ENCODE measurements around the gene PCA3. TPM values are rescaled to one million over a fixed set of nuclear protein-coding genes. Genes with fewer than 3 reads are reported as not detected.

PCA3 gene
- total and polyA plus RNA-seq, 2 donors (not counting 1 experiment from before 2014, with no cell fraction given) = 0.09 TPM; not detected in 1

- no peak overlapping the region for H3K4me3 ChIP-seq (ENCODE audit: control extremely low read depth in 1 of 5, extremely low read depth in 1 of 5, insufficient read depth in 1 of 5, low read depth in 2 of 5, low read length in 4 of 5)
- H3K36me3 ChIP-seq (replicated peaks in 1 of 2; ENCODE audit: control extremely low read depth in 1 of 2, control insufficient read depth in 1 of 2, extremely low read depth in 1 of 2, insufficient read depth in 2 of 2, low read length in 1 of 2) = no peaks in the 10 kb centered on the region
- no peaks in the 10 kb centered on the region for H4K20me1 ChIP-seq (ENCODE audit: control insufficient read depth, insufficient read depth, low read length, poor library complexity, severe bottlenecking)
- peaks cover 16% of the 10 kb centered on the region for H3K27me3 Mint-ChIP-seq
- H3K27ac ChIP-seq (ENCODE audit: low read length in 2 of 2) = no peak overlapping the region
- no peak overlapping the region for H3K4me2 ChIP-seq (replicated peaks; ENCODE audit: low read depth, low read length, poor library complexity, severe bottlenecking)
- TF ChIP-seq CTCF (IDR thresholded peaks at IDR 0.05) = no peak
- no peak for TF ChIP-seq EZH2 (IDR thresholded peaks at IDR 0.05; ENCODE audit: borderline replicate concordance, insufficient read depth, low read depth, low read length, poor library complexity, severe bottlenecking)
- DNase-seq (no peak), ATAC-seq (ENCODE audit: low read depth) (no peak)
- no peaks in the 10 kb centered on the region for H3K79me2 ChIP-seq (ENCODE audit: control insufficient read depth, insufficient read depth, low read length)
- no peak overlapping the region for H3K4me3 Mint-ChIP-seq
- no peaks in the 10 kb centered on the region for H3K4me1 ChIP-seq (ENCODE audit: control insufficient read depth in 2 of 2, insufficient read depth in 2 of 2, low read length in 2 of 2)
- H3K27ac Mint-ChIP-seq = no peak overlapping the region
- H3K9me3 ChIP-seq (ENCODE audit: control extremely low read depth in 1 of 3, control insufficient read depth in 2 of 3, insufficient read depth in 1 of 3, low read length in 2 of 3) = no peaks in the 10 kb centered on the region
- H3K4me1 Mint-ChIP-seq = no peaks in the 10 kb centered on the region
- WGBS (ENCODE audit: insufficient coverage) = 84% methylated on average over 10 of the region's 11 CpGs
- peaks cover 0 to 2% (median 0%) of the 10 kb centered on the region in 4 experiments for H3K27me3 ChIP-seq (replicated peaks in 1 of 4; ENCODE audit: control extremely low read depth in 1 of 4, control insufficient read depth in 3 of 4, insufficient read depth in 4 of 4, low read length in 3 of 4)
- no peak overlapping the region for H3K9ac ChIP-seq (ENCODE audit: low read length)
- POLR2A ChIA-PET = no interaction called here
- CTCF ChIA-PET = no interaction called here
- H3K9me3 Mint-ChIP-seq (ENCODE audit: insufficient read depth) = no peaks in the 10 kb centered on the region
- no peak overlapping the region for H2AFZ ChIP-seq (ENCODE audit: insufficient read depth, low read depth, low read length, poor library complexity, severe bottlenecking)
- intact Hi-C loops (cut with micrococcal nuclease) = no loop called here
These were observed 23.4 kb downstream of the PCA3 start for GRCh38 chr9:76787677-76788076.

- no peak for ATAC-seq (ENCODE audit: low read depth)
- H3K9me3 Mint-ChIP-seq (ENCODE audit: insufficient read depth) = no peaks in the 10 kb centered on the region
- CTCF ChIA-PET = interaction anchor here (0.7 kb wide), 1 partner anchor 1093 kb away, joined by 4 read pairs; no protein-coding TSS in a partner anchor
- H3K4me2 ChIP-seq (replicated peaks; ENCODE audit: low read depth, low read length, poor library complexity, severe bottlenecking) = no peak overlapping the region
- H3K27me3 ChIP-seq (replicated peaks in 1 of 4; ENCODE audit: control extremely low read depth in 1 of 4, control insufficient read depth in 3 of 4, insufficient read depth in 4 of 4, low read length in 3 of 4) = peaks cover 0 to 2% (median 0%) of the 10 kb centered on the region in 4 experiments
- no peak overlapping the region for H2AFZ ChIP-seq (ENCODE audit: insufficient read depth, low read depth, low read length, poor library complexity, severe bottlenecking)
- no peak overlapping the region for H3K27ac Mint-ChIP-seq
- H3K4me1 Mint-ChIP-seq = no peaks in the 10 kb centered on the region
- H4K20me1 ChIP-seq (ENCODE audit: control insufficient read depth, insufficient read depth, low read length, poor library complexity, severe bottlenecking) = no peaks in the 10 kb centered on the region
- no peaks in the 10 kb centered on the region for H3K79me2 ChIP-seq (ENCODE audit: control insufficient read depth, insufficient read depth, low read length)
- H3K27me3 Mint-ChIP-seq = peaks cover 5% of the 10 kb centered on the region
- POLR2A ChIA-PET = no interaction called here
- H3K4me3 ChIP-seq (ENCODE audit: control extremely low read depth in 1 of 5, extremely low read depth in 1 of 5, insufficient read depth in 1 of 5, low read depth in 2 of 5, low read length in 4 of 5) = no peak overlapping the region
- TF ChIP-seq CTCF (IDR thresholded peaks at IDR 0.05) = no peak
- TF ChIP-seq EZH2 (IDR thresholded peaks at IDR 0.05; ENCODE audit: borderline replicate concordance, insufficient read depth, low read depth, low read length, poor library complexity, severe bottlenecking) = no peak
- no peak for DNase-seq
- WGBS (ENCODE audit: insufficient coverage) = no CpG with 5 or more reads among the region's 1 CpG
- intact Hi-C loops (cut with micrococcal nuclease) = no loop called here
- H3K9ac ChIP-seq (ENCODE audit: low read length) = no peak overlapping the region
- no peak overlapping the region for H3K4me3 Mint-ChIP-seq
- no peaks in the 10 kb centered on the region for H3K9me3 ChIP-seq (ENCODE audit: control extremely low read depth in 1 of 3, control insufficient read depth in 2 of 3, insufficient read depth in 1 of 3, low read length in 2 of 3)
- H3K36me3 ChIP-seq (replicated peaks in 1 of 2; ENCODE audit: control extremely low read depth in 1 of 2, control insufficient read depth in 1 of 2, extremely low read depth in 1 of 2, insufficient read depth in 2 of 2, low read length in 1 of 2) = no peaks in the 10 kb centered on the region
- no peaks in the 10 kb centered on the region for H3K4me1 ChIP-seq (ENCODE audit: control insufficient read depth in 2 of 2, insufficient read depth in 2 of 2, low read length in 2 of 2)
- H3K27ac ChIP-seq (ENCODE audit: low read length in 2 of 2) = no peak overlapping the region
These were observed 25.6 kb downstream of the PCA3 start for GRCh38 chr9:76789840-76790239.

Measured in B cell (primary cell).